ENCODE results near the gene SLC30A9. TPM values are rescaled to one million over a fixed set of nuclear protein-coding genes. Genes with fewer than 3 reads are reported as not detected.

The SLC30A9 gene
- total RNA-seq, 1 experiment from 2014 or later = 32.4 TPM

DNA sequence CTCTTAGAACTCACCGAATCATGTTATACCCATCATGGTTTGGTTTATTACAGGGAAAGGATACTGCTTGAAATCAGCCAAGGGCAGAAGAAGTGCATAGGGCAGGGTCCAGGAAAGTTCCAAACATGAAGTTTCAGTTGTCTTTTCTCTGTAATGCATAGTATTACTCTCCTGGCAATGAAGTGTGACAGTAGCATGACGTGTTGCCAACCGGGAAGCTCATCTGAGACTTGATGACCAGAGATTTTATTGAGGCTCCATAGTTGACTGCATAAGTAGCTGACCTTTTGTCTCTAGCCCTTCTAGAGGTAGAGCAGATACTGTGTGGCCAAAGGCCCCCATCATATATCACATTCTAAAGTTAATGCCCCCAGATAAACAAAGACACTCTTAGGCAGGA, 90.0 kb downstream of the SLC30A9 start:
- in situ Hi-C loops (cut with HindIII; ENCODE audit: low pct_unique_long_range_greater_than_20kb, low sequenced_read_pairs) (no loop called here), intact Hi-C loops (cut with micrococcal nuclease; ENCODE audit: unreplicated experiment) (no loop called here)
- no peaks in the 10 kb centered on the region for H3K4me1 ChIP-seq (ENCODE audit: control insufficient read depth, insufficient read depth, low read length)
- no peak overlapping the region for H3K27ac ChIP-seq (ENCODE audit: low read length)
- no peaks in the 10 kb centered on the region for H3K9me3 ChIP-seq (ENCODE audit: control insufficient read depth, insufficient read depth, low read depth, low read length)
- no peak overlapping the region for H3K4me3 ChIP-seq (ENCODE audit: low read depth in 2 of 2, low read length in 2 of 2)
- no TSS peak for BruUV-seq (replicated peaks)
- no peak for TF ChIP-seq POLR2AphosphoS5 (IDR thresholded peaks at IDR 0.05; ENCODE audit: low read depth, low read length)
- TF ChIP-seq TCF7L2 (IDR thresholded peaks at IDR 0.05; ENCODE audit: low read depth, low read length) = no peak
- TF ChIP-seq, protein P1, sequence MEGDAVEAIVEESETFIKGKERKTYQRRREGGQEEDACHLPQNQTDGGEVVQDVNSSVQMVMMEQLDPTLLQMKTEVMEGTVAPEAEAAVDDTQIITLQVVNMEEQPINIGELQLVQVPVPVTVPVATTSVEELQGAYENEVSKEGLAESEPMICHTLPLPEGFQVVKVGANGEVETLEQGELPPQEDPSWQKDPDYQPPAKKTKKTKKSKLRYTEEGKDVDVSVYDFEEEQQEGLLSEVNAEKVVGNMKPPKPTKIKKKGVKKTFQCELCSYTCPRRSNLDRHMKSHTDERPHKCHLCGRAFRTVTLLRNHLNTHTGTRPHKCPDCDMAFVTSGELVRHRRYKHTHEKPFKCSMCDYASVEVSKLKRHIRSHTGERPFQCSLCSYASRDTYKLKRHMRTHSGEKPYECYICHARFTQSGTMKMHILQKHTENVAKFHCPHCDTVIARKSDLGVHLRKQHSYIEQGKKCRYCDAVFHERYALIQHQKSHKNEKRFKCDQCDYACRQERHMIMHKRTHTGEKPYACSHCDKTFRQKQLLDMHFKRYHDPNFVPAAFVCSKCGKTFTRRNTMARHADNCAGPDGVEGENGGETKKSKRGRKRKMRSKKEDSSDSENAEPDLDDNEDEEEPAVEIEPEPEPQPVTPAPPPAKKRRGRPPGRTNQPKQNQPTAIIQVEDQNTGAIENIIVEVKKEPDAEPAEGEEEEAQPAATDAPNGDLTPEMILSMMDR (IDR thresholded peaks at IDR 0.05) = no peak
- no peak for TF ChIP-seq REST (IDR thresholded peaks at IDR 0.05; ENCODE audit: insufficient read depth in 1 of 2, low read depth in 2 of 2, low read length in 1 of 2)
- no peak for TF ChIP-seq SIN3A (IDR thresholded peaks at IDR 0.05; ENCODE audit: borderline replicate concordance, insufficient read depth, low read depth, low read length)
- ATAC-seq (no peak), DNase-seq (ENCODE audit: low read depth, low spot score) (no peak)
- ChIA-PET POLR2A (no interaction called here), CTCF (no interaction called here)
- no peaks in the 10 kb centered on the region; the same call in 1 of the 2 replicates for H3K36me3 ChIP-seq (ENCODE audit: control insufficient read depth, insufficient read depth, low read length)
- H3K27me3 ChIP-seq (ENCODE audit: control insufficient read depth, insufficient read depth, low read length) = no peaks in the 10 kb centered on the region

- no peaks in the 10 kb centered on the region for H3K4me1 ChIP-seq (ENCODE audit: control insufficient read depth, insufficient read depth, low read length)
- POLR2A ChIA-PET = no interaction called here
- H3K27ac ChIP-seq (ENCODE audit: low read length) = no peak overlapping the region
- no peak overlapping the region for H3K4me3 ChIP-seq (ENCODE audit: low read depth in 2 of 2, low read length in 2 of 2)
- TF ChIP-seq REST (IDR thresholded peaks at IDR 0.05; ENCODE audit: insufficient read depth in 1 of 2, low read depth in 2 of 2, low read length in 1 of 2) = no peak
- no peak for TF ChIP-seq SIN3A (IDR thresholded peaks at IDR 0.05; ENCODE audit: borderline replicate concordance, insufficient read depth, low read depth, low read length)
- no peak for TF ChIP-seq TCF7L2 (IDR thresholded peaks at IDR 0.05; ENCODE audit: low read depth, low read length)
- no peak for TF ChIP-seq POLR2AphosphoS5 (IDR thresholded peaks at IDR 0.05; ENCODE audit: low read depth, low read length)
- TF ChIP-seq, protein P1 (IDR thresholded peaks at IDR 0.05) = no peak
- no peaks in the 10 kb centered on the region for H3K36me3 ChIP-seq (ENCODE audit: control insufficient read depth, insufficient read depth, low read length)
- DNase-seq (ENCODE audit: low read depth, low spot score) = no peak
- no TSS peak for BruUV-seq (replicated peaks)
- ATAC-seq = no peak
- H3K9me3 ChIP-seq (ENCODE audit: control insufficient read depth, insufficient read depth, low read depth, low read length) = no peaks in the 10 kb centered on the region
- CTCF ChIA-PET = no interaction called here
- no peaks in the 10 kb centered on the region for H3K27me3 ChIP-seq (ENCODE audit: control insufficient read depth, insufficient read depth, low read length)
- intact Hi-C loops (cut with micrococcal nuclease; ENCODE audit: unreplicated experiment) = no loop called here
- in situ Hi-C loops (cut with HindIII; ENCODE audit: low pct_unique_long_range_greater_than_20kb, low sequenced_read_pairs) = no loop called here
Observed at GRCh38 chr4:42083816-42084215, 93.5 kb downstream of the SLC30A9 start.
